PC-3 (cell line): ENCODE data around the gene LARP6.

Experiments
- CTCF ChIP-seq: fragments of 300-600 bp; sonication (generic); conservative IDR thresholded peaks from 2 replicates; pipeline ENCODE4 v1.5.1; 2017; ENCODE audit warnings: antibody characterized with exemption, low read depth, mild to moderate bottlenecking, low read length
- EZH2phosphoT487 ChIP-seq: fragments of 300-600 bp; sonication (generic); IDR thresholded peaks from 2 replicates; pipeline ENCODE4 v1.6.1; 2018; ENCODE audit warnings: mild to moderate bottlenecking, antibody characterized with exemption, low read length, borderline replicate concordance

- no peak for TF ChIP-seq CTCF
- no peak for TF ChIP-seq EZH2phosphoT487
Measured at GRCh38 chr15:70856177-70856883, 2.4 kb upstream of the LARP6 start.
